ENCODE data around the gene WDR46. TPM values are rescaled to one million over a fixed set of nuclear protein-coding genes. Genes with fewer than 3 reads are reported as not detected.

Gene WDR46
- total RNA-seq, 1 experiment from 2014 or later = 90.6 TPM

DNA sequence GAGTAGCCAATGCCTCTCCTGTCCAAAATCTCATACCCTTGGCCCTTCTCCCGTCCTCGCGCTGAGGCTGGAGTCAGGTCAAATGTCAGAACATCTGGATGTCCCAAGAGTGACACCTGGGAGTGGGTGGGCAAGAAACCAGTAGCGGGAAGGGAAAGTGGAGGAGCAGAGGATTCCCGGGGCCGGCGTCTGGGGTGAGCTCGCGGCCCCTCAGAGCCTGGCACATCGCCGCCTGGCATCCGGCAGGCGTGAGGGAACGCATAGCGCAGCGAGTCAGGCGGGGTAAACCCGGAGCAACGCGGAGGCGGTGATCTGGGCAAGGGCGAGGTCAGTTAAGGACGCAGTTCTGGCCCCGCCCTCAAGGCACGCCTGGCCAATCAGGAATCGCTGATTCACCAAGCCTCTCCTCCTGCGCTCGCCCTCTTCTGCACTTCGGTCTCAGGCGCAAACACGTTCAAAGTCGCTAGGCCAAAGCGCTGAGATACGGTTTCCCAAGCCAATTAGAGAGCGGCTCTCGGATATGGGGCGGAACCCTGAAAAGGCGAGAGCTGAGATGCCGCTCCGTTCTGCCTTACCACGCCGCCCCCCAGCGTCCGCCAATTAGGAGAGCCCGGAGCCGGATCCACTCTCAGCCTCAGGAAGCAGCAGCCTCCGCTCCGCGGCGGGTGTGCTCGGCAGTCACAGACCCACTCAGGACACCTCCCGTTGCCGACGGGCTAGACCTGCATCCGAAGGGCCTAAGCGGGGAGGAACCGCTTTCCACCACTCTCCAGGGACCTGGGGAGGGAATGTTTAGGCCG lies 39.9 kb downstream of the WDR46 start (continued):
- TF ChIP-seq, protein P1, sequence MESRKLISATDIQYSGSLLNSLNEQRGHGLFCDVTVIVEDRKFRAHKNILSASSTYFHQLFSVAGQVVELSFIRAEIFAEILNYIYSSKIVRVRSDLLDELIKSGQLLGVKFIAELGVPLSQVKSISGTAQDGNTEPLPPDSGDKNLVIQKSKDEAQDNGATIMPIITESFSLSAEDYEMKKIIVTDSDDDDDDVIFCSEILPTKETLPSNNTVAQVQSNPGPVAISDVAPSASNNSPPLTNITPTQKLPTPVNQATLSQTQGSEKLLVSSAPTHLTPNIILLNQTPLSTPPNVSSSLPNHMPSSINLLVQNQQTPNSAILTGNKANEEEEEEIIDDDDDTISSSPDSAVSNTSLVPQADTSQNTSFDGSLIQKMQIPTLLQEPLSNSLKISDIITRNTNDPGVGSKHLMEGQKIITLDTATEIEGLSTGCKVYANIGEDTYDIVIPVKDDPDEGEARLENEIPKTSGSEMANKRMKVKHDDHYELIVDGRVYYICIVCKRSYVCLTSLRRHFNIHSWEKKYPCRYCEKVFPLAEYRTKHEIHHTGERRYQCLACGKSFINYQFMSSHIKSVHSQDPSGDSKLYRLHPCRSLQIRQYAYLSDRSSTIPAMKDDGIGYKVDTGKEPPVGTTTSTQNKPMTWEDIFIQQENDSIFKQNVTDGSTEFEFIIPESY (IDR thresholded peaks at IDR 0.05; ENCODE audit: extremely low read depth, insufficient replicate concordance, low read length) = no peak

DNA sequence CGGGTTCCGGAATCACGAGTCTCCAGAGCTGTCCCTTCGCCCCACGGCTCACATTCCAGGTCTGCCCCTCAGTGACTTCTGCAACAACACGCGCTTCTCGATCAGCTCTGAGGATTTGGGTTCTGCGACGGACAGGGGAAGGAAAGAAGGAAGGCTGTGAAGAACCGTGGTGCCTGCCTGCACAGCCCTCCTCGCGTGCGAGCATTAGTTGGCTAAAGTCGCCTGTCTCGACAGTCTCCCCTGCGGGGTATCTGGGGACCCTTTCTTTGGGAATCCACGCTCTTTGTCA lies 40.5 kb downstream of the WDR46 start:
- Histone ChIP-seq H3K9me2 (ENCODE audit: insufficient read depth) (no peaks in the 10 kb centered on the region), H4K20me1 (ENCODE audit: insufficient read depth) (no peaks in the 10 kb centered on the region), H3K27me3 (ENCODE audit: insufficient read depth, low read length) (no peaks in the 10 kb centered on the region), H3K4me1 (ENCODE audit: control insufficient read depth in 1 of 2, insufficient read depth in 2 of 2, low read length in 2 of 2) (peaks cover 16 to 37% of the 10 kb centered on the region in 2 experiments), H3K9ac (ENCODE audit: low read length) (peak overlapping the region; percentile 88), H2AFZ (ENCODE audit: low read depth, low read length, poor library complexity, severe bottlenecking) (no peak overlapping the region), H3K27ac (ENCODE audit: low read depth, low read length) (peak overlapping the region; percentile 74), H3K4me3 (replicated peaks in 1 of 2; ENCODE audit: low read depth in 1 of 2, low read length in 2 of 2) (peak overlapping the region; percentile 74 to 85), H3K9me3 (ENCODE audit: control insufficient read depth in 1 of 2, insufficient read depth in 1 of 2, low read depth in 1 of 2, low read length in 2 of 2) (no peaks in the 10 kb centered on the region), H3K4me2 (ENCODE audit: low read length) (peak overlapping the region; percentile 99), H3K79me2 (ENCODE audit: insufficient read depth, low read length) (no peaks in the 10 kb centered on the region), H3K36me3 (ENCODE audit: control insufficient read depth in 1 of 2, insufficient read depth in 2 of 2, low read length in 2 of 2) (no peaks in the 10 kb centered on the region)
- RAD21 ChIA-PET (ENCODE audit: low non-redundant PET in 1 of 2, low total read pairs in 2 of 2, uncharacterized antibody in 2 of 2, unreplicated experiment in 2 of 2) = interaction anchor here (0.7 to 1.4 kb wide), 4 partner anchors 40 to 88 kb away, joined by 3 to 6 read pairs (median 5); partner anchors contain the start of gene RING1 (in 1 of the 2)
- POLR2A ChIA-PET = interaction anchor here (0.6 to 4.0 kb wide), 10 partner anchors 10 to 277 kb away, joined by 3 to 24 read pairs (median 6); partner anchors contain the start of genes B3GALT4, RPS18 and VPS52
- CTCF ChIA-PET = interaction anchor here (0.9 to 4.3 kb wide), 20 partner anchors 9 to 315 kb away, joined by 3 to 49 read pairs (median 6); partner anchors contain the start of genes HSD17B8, RING1, RPS18 and VPS52
- ATAC-seq = peak; percentile 15
- TF ChIP-seq, protein P2, sequence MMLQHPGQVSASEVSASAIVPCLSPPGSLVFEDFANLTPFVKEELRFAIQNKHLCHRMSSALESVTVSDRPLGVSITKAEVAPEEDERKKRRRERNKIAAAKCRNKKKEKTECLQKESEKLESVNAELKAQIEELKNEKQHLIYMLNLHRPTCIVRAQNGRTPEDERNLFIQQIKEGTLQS (IDR thresholded peaks at IDR 0.05) = no peak
- TF ChIP-seq, protein P3, sequence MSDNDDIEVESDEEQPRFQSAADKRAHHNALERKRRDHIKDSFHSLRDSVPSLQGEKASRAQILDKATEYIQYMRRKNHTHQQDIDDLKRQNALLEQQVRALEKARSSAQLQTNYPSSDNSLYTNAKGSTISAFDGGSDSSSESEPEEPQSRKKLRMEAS (IDR thresholded peaks at IDR 0.05) = no peak
- TF ChIP-seq EZH2phosphoT487 (IDR thresholded peaks at IDR 0.05; ENCODE audit: borderline replicate concordance) (no peak), POLR2A (IDR thresholded peaks at IDR 0.05; ENCODE audit: borderline replicate concordance, extremely low read depth, insufficient read depth, insufficient read length) (no peak), ELF1 (IDR thresholded peaks at IDR 0.05; ENCODE audit: borderline replicate concordance, low read depth) (no peak), SIN3A (IDR thresholded peaks at IDR 0.05; ENCODE audit: low read depth) (no peak), EGR1 (IDR thresholded peaks at IDR 0.05; ENCODE audit: low read depth) (no peak), FOSL1 (IDR thresholded peaks at IDR 0.05; ENCODE audit: low read depth) (no peak), EZH2 (IDR thresholded peaks at IDR 0.05) (no peak), SP1 (IDR thresholded peaks at IDR 0.05; ENCODE audit: low read depth) (no peak)
- TF ChIP-seq, protein P1 (IDR thresholded peaks at IDR 0.05; ENCODE audit: extremely low read depth, insufficient replicate concordance, low read length) = no peak
- intact Hi-C loops (cut with micrococcal nuclease) = loop anchor here (1.0 to 2.0 kb wide), 4 partner anchors 44 to 234 kb away; partner anchors contain the start of gene HSD17B8
- BruUV-seq (replicated peaks) = TSS peak; percentile 85
- no peak for DNase-seq (ENCODE audit: low read depth, low spot score)

All from HCT116 (cell line).